HFF-Myc (cell line): ENCODE results near the gene FAM118A.

Experiments used
- DNase-seq: peaks from one replicate; pipeline ENCODE4 v3.0.0-alpha.2; 2011; ENCODE audit warnings: low read depth; ENCODE audit errors: extremely low read depth
- H3K4me3 ChIP-seq: replicated peaks from 2 replicates; pipeline ENCODE4 v1.5.1; 2011; ENCODE audit warnings: low read depth, mild to moderate bottlenecking, control low read depth, low read length
- CTCF ChIP-seq: IDR thresholded peaks from 2 replicates; pipeline ENCODE4 v1.5.1; 2012; ENCODE audit warnings: mild to moderate bottlenecking, low read depth, low read length, control low read depth; ENCODE audit errors: missing control alignments

FAM118A gene

GRCh38 chr22:45317551-45318167 is 7.9 kb downstream of the FAM118A start:
- DNase-seq, result no peak
- H3K4me3 ChIP-seq, result no peak overlapping the region
- TF ChIP-seq CTCF, result peak; percentile 27

DNA sequence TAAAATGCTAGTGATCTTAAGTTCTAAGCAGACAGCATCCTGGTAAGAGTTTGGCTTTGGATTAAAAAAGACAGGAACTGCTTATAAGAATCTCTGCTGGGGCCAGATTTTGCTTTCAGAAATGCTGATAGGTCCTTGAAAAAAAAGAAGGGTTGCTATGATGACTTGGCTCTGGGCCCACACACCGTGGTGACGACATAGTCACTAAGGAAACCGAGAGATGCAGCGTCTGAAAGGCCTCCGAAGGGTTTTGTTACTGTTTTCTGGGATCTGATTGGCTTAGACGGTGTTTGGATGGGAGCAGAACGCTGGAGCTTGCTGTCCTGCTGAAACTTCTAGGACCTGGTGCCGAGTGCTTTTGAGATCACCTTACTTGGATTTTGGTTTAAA is 8.4 kb downstream of the FAM118A start:
- no peak for TF ChIP-seq CTCF
- peak; percentile 81 for DNase-seq
- H3K4me3 ChIP-seq, result no peak overlapping the region

GRCh38 chr22:45318558-45319323 is 9.0 kb downstream of the FAM118A start:
- TF ChIP-seq CTCF, result no peak
- no peak overlapping the region for H3K4me3 ChIP-seq
- no peak for DNase-seq

- DNase-seq, result no peak
- no peak overlapping the region for H3K4me3 ChIP-seq
- TF ChIP-seq CTCF, result no peak
These were observed 9.6 kb downstream of the FAM118A start for GRCh38 chr22:45319324-45319685.

GRCh38 chr22:45320357-45320976 is 10.7 kb downstream of the FAM118A start:
- TF ChIP-seq CTCF, result no peak
- DNase-seq, result no peak
- no peak overlapping the region for H3K4me3 ChIP-seq

DNA sequence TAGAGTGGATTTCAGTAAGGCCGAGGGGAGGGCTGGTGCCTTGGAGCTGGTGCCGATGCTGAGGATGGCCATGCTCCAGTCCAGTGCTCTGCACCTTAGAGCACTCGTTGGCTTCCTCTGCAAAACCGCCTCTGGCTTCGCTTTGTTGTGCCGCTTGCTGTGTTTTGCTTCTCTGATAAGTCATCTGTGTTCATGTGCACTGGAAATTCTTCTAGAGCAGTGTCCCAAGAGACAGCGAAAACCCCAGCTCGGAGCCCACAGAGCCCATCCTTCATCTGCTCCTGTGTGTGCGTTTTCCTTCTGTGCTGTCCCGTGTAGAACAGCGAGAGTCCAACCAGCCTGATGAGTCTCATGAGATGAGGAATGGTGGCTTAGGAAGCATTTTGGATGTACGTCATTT is 12.1 kb downstream of the FAM118A start:
- no peak overlapping the region for H3K4me3 ChIP-seq
- DNase-seq, result no peak
- no peak for TF ChIP-seq CTCF
